ENCODE measurements around the gene RRAGC. TPM values are rescaled to one million over a fixed set of nuclear protein-coding genes. Genes with fewer than 3 reads are reported as not detected.

RRAGC gene
- total and polyA plus RNA-seq, 2 of the 13 experiments (the other 11 are each of a cell fraction or from before 2014, with no cell fraction given), result 7.6 to 8.0 TPM

DNA sequence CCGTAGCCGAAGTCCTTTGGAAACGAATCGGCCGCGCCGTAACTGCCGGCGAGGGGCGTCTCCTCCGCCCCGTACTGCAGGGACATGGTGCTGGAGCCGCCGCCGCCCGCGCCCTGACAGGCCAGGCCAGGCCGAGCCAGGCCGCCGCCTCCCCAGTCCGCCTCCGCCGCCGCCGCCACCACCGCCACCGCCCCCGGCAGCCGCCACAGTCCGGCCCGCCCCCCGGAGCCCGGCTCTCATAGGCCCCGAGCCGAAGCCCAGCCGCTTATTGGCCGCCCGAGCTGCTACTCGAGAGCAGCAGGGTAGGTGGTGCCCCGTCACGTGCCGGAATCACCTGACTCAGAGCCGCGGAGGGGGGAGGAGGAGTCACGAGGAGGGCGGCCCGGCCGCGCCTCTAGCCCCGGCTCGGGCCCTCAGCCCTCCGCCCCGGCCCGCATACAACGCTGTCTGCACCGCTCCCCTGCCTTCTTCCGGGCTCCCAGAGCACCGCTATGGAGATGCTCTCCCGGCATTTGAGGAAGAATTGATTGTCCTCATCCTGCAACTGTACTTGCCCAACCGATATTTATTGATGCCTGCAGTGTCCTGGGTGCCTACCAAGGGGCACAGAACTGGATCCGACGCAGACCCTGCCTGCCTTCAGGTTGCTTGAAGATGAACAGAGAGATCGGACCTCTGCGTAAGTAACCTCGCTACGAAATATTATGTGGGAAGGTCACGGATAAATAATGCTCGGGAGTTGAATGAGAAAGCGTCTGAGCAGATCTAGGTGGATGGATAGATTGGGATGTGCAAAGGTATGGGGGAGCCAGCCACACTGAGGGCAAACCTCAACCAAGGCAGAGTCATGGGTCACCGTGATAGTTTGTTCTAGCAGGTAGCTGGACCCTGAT lies at the start of gene RRAGC (continued):
- TF ChIP-seq, protein P1, sequence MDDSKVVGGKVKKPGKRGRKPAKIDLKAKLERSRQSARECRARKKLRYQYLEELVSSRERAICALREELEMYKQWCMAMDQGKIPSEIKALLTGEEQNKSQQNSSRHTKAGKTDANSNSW (CRISPR knock-in tag; IDR thresholded peaks at IDR 0.05; ENCODE audit: borderline replicate concordance), result no peak
- TF ChIP-seq, protein P2, sequence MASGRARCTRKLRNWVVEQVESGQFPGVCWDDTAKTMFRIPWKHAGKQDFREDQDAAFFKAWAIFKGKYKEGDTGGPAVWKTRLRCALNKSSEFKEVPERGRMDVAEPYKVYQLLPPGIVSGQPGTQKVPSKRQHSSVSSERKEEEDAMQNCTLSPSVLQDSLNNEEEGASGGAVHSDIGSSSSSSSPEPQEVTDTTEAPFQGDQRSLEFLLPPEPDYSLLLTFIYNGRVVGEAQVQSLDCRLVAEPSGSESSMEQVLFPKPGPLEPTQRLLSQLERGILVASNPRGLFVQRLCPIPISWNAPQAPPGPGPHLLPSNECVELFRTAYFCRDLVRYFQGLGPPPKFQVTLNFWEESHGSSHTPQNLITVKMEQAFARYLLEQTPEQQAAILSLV (CRISPR knock-in tag; IDR thresholded peaks at IDR 0.05; ENCODE audit: borderline replicate concordance), result peak; percentile 72; the same call in 1 of the 2 replicates
- TF ChIP-seq ZNF232 (CRISPR knock-in tag; IDR thresholded peaks at IDR 0.05; ENCODE audit: borderline replicate concordance) (no peak), KLF13 (CRISPR knock-in tag; IDR thresholded peaks at IDR 0.05) (no peak), ZNF737 (CRISPR knock-in tag; IDR thresholded peaks at IDR 0.05; ENCODE audit: borderline replicate concordance) (no peak), ZNF816 (CRISPR knock-in tag; IDR thresholded peaks at IDR 0.05; ENCODE audit: borderline replicate concordance) (no peak), PHB2 (IDR thresholded peaks at IDR 0.05; ENCODE audit: partially characterized antibody) (no peak), GRHL1 (CRISPR knock-in tag; conservative IDR thresholded peaks at IDR 0.05) (no peak), CBX5 (CRISPR knock-in tag; IDR thresholded peaks at IDR 0.05; ENCODE audit: borderline replicate concordance) (no peak), YY1 (IDR thresholded peaks at IDR 0.05; ENCODE audit: insufficient read depth, insufficient replicate concordance, low read depth, low read length) (peak; percentile 68), RAD51 (IDR thresholded peaks at IDR 0.05; ENCODE audit: borderline replicate concordance) (peak; percentile 97), HNF4A (CRISPR knock-in tag; IDR thresholded peaks at IDR 0.05) (no peak), TAF15 (IDR thresholded peaks at IDR 0.05; ENCODE audit: low read depth, low read length, poor library complexity, severe bottlenecking) (no peak), ZSCAN31 (CRISPR knock-in tag; IDR thresholded peaks at IDR 0.05; ENCODE audit: low read depth) (peak; percentile 28; the same call in 1 of the 2 replicates), ADNP (CRISPR knock-in tag; IDR thresholded peaks at IDR 0.05) (no peak), ZBTB7A (CRISPR knock-in tag; IDR thresholded peaks at IDR 0.05) (0 out of 2 replicates have a peak, but pooled peaks have one; percentile 38), MLLT10 (CRISPR knock-in tag; IDR thresholded peaks at IDR 0.05) (no peak), ZNF709 (CRISPR knock-in tag; IDR thresholded peaks at IDR 0.05) (0 out of 2 replicates have a peak, but pooled peaks have one; percentile 55), GATA4 (IDR thresholded peaks at IDR 0.05; ENCODE audit: borderline replicate concordance, low read depth) (no peak), ZNF44 (CRISPR knock-in tag; IDR thresholded peaks at IDR 0.05) (no peak), ZNF777 (CRISPR knock-in tag; IDR thresholded peaks at IDR 0.05) (0 out of 2 replicates have a peak, but pooled peaks have one; percentile 19), SNRNP70 (IDR thresholded peaks at IDR 0.05; ENCODE audit: low read depth, low read length) (no peak)
- TF ChIP-seq, protein P3, sequence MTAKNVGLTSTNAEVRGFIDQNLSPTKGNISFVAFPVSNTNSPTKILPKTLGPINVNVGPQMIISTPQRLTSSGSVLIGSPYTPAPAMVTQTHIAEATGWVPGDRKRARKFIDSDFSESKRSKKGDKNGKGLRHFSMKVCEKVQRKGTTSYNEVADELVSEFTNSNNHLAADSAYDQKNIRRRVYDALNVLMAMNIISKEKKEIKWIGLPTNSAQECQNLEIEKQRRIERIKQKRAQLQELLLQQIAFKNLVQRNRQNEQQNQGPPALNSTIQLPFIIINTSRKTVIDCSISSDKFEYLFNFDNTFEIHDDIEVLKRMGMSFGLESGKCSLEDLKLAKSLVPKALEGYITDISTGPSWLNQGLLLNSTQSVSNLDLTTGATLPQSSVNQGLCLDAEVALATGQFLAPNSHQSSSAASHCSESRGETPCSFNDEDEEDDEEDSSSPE (CRISPR knock-in tag; IDR thresholded peaks at IDR 0.05), result peak; percentile 25; the same call in 1 of the 2 replicates
- TF ChIP-seq, protein P4, sequence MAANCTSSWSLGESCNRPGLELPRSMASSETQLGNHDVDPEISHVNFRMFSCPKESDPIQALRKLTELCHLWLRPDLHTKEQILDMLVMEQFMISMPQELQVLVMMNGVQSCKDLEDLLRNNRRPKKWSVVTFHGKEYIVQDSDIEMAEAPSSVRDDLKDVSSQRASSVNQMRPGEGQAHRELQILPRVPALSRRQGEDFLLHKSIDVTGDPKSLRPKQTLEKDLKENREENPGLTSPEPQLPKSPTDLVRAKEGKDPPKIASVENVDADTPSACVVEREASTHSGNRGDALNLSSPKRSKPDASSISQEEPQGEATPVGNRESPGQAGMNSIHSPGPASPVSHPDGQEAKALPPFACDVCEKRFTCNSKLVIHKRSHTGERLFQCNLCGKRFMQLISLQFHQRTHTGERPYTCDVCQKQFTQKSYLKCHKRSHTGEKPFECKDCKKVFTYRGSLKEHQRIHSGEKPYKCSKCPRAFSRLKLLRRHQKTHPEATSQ (CRISPR knock-in tag; IDR thresholded peaks at IDR 0.05; ENCODE audit: borderline replicate concordance), result 0 out of 2 replicates have a peak, but pooled peaks have one; percentile 64
